GM10266 (cell line): ENCODE results near the gene CAMKMT.

ENCODE experiments used
- DNase-seq: peaks from one replicate; pipeline ENCODE4 v3.0.0; 2012; ENCODE audit errors: extremely low spot score
- CTCF ChIP-seq: IDR thresholded peaks from 2 replicates; pipeline ENCODE4 v1.5.1; 2012; ENCODE audit warnings: mild to moderate bottlenecking, low read depth; ENCODE audit not compliant: control insufficient read depth, insufficient read depth; ENCODE audit errors: missing control alignments

CAMKMT gene

GRCh38 chr2:44656460-44656859, 294.7 kb downstream of the CAMKMT start:
- no peak for DNase-seq
- no peak for TF ChIP-seq CTCF

GRCh38 chr2:44663471-44664073, 301.8 kb downstream of the CAMKMT start:
- DNase-seq = no peak
- no peak for TF ChIP-seq CTCF

- peak; percentile 44 for TF ChIP-seq CTCF
- peak; percentile 24 for DNase-seq
Measured at GRCh38 chr2:44668336-44668735, 306.6 kb downstream of the CAMKMT start.

GRCh38 chr2:44671276-44671675, 309.5 kb downstream of the CAMKMT start:
- no peak for DNase-seq
- no peak for TF ChIP-seq CTCF

GRCh38 chr2:44671916-44672315, 310.2 kb downstream of the CAMKMT start:
- no peak for DNase-seq
- TF ChIP-seq CTCF = no peak

- no peak for DNase-seq
- no peak for TF ChIP-seq CTCF
Measured at GRCh38 chr2:44672431-44672830, 310.7 kb downstream of the CAMKMT start.

- no peak for TF ChIP-seq CTCF
- no peak for DNase-seq
Measured at GRCh38 chr2:44674473-44675284, 312.9 kb downstream of the CAMKMT start.
